OCI-M1 (cell line): ENCODE results near the gene NMBR.
A peak's percentile ranks its signal among the peaks of the same experiment; 100 is the strongest.
"Not testable (repeated sequence)": the region's sequence is repeated elsewhere in the genome, so short reads cannot be mapped to it uniquely, and the experiment has no call there.

Experiments
- DNase-seq: peaks from one replicate; lab custom pipeline; 2025; lab: John Stamatoyannopoulos, UW

Gene NMBR

DNA sequence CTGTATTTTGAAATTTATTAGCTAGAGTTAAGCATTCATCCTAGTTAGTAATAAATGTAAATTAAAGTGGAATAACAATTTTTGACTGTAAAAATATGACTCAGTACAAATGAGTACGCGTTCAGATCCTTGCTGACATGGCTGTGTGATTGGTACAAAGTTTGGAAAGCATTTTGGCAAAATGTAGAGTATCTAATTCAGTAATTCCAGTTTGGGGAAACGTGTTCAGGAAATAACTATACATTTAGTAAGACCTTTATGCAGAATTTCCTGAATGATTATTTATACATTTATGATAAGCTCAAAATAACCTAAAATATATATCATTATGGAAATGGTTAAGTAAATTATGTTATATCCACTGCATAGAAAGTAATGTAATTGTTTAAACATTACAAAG lies 8.2 kb upstream of the NMBR start:
- DNase-seq = no peak

DNA sequence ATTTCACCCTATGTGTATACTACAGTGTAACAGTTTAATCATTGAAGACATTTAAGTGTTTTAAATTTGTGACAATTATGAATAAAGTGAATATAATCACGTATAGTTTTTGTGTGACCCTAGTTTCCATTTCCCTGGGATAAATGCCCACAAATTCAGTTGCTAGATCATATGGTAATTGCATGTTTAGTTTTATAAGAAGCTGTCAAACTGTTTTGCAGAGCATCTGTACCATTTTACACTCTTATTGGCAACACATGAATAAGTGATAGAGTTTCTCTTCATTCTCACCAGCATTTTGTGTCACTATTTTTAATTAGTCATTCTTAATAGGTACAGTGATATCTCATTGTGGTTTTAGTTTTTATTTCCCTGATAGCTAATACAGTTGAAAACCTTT lies 7.4 kb upstream of the NMBR start:
- no peak for DNase-seq

DNA sequence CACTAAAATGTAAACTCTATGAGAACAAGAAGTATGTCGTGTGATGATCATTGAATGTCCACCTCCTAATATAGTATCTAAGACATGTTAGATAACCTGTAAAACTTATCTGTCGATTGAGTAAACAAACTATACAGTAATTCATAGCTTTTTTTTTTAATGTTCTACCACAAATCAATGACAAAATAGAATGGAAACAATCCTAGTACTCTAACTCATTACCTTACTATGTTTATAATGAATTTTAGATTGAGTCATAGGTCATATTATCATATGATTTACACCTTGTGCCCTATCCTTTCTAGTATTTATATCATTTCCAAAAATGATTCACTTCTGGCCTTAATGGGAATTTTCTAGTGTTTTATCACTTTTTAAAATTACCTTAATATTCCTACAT lies 6.3 kb upstream of the NMBR start:
- DNase-seq = no peak

DNA sequence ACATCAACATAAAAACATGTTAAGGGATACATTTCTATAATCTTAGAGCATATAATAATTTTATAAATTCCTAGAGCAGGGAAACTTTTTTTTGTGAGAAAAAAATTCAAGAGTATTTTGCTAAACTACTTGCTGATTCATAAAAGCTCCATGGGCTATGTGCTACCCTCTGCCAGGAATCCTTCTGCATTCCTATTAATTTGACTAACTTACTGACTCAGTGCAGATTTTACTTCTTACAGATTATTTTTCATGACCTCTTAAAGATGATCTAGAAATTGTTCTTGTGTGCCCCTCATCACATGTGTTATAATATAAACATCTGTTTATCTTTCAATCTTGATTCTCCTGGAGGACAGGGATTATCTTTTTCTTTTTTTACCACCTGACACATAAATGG lies 5.8 kb upstream of the NMBR start:
- DNase-seq = no peak

DNA sequence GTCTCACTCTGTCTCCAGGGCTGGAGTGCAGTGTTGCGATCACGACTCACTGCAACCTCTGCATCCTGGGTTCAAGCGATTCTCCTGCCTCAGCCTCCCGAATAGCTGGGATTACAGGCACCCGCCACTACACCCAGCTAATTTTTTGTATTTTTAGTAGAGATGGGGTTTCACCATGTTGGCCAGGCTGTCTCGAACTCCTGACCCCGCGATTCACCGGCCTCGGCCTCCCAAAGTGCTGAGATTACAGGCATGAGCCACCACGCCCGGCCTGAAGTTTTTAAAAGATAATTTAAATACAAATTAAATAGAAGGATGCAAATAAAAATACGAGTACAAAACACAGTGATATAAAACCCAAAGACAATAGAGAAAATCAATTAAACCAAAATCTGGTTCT lies 5.4 kb downstream of the NMBR start:
- DNase-seq = not testable (repeated sequence)

DNA sequence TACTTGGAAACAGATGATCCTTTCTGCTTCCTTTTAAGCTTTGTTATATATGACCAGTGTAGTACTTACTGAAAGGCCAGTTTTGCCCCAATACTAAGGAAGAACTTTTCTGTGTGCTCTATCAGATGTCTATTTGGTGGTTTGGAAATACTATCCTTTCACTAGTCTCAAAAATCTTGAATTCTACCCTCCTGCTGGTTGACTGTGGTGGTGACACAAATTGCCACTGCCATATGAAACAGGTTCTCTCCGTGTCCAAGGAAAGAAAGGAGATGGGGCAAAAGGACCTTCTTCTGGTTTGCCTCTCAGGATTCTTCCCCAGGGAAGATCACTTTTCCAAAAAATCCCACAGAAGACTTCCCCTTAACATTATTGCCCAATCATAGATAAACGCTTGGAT lies 8.0 kb downstream of the NMBR start:
- no peak for DNase-seq

DNA sequence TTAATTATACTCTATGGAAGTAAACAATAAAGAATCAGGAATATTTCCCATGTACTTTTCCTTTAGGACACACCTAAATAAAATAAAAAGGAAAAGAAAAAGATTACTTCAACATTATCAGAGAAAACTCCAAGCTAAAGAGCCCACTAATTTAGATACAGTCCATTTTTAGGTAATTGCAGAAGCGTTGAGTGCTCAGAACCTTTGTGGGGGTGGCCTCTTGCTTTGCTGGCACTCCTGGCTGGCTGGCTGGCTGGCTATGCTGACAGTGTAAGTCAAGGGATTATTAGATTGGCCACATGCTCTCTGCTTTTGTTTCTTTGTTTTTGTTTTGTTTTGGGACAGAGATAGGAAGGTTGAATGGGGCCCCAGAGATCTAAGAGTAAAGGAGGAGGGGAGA lies 14.3 kb downstream of the NMBR start, which contains the start of gene GJE1:
TSS of gene GJE1 (plus strand) at position 301 of the 400 bp plus-strand sequence. CDS start 234 bp downstream, outside the sequence.
- no peak for DNase-seq

DNA sequence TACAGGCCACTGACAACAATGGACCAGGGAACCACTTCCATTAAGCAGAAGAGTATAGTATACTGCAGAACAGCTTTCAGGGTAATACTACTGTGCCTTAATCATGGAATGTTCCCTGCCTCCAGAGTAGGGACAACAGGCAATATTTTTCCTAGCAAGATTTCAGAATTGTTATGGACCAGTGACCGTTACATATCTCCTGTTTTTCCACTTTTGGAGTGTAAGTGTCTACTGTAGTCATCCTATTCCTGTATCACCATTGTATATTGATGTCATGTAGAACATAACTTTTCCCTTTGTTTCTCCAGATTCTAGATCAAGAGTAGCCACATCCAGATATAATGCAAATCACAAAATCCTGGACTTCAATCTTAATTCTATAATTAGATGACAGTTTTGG lies 16.1 kb downstream of the NMBR start:
- DNase-seq = no peak

DNA sequence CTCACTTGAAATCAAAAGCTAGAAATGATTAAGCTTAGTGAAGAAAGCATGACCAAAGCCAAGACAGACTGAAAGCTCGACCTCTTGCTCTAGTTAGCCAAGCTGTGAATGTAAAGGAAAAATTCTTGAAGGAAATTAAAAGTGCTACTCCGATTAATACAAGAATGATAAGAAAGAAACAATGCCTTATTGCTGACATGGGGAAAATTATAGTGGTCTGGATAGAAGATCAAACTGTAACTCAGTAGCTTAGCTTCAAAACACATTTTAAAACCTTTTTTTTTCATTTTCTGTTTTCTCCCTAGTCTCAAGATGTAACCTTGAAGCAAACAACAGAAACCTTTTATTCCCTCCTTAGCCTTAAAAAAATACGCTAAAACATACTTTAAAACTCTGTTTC lies 25.6 kb downstream of the NMBR start:
- DNase-seq = no peak

DNA sequence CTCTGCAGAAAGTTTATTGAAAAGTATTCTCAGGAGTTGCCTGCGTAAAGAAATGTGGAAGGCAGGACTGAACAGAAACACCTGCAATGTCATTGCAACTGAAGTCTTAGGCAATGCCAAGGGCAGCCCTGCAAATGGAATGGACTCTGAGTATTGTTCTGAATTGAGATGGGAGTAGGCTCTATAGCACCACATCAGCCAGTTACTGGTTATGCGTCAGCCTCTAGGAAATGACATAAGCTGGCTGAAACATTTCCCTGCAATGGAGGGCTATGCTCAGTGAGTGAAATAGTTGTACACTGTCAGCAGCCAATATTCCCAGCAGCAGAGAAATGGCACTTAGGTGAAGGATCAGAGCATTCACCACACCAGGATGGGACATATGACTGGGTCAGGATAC lies 28.0 kb downstream of the NMBR start:
- no peak for DNase-seq

DNA sequence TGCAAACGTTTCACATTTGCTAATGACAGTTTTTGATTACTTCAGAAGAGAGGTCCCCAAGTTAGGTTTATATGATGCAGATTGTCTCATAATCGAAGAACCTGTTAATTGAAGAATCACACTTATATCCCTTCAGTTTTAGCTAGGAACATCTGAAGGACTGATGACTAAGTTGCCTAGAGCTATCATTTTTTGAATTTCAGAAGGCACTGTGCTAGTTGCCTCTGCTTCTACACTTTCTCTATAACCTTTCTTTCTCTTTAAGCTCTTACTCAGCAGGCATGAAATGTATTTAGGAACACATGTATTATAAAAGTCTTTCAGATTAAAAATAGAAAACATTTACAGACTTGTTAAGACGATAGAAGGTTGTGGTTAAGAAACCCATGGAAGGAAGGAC lies 28.6 kb downstream of the NMBR start:
- DNase-seq = no peak

DNA sequence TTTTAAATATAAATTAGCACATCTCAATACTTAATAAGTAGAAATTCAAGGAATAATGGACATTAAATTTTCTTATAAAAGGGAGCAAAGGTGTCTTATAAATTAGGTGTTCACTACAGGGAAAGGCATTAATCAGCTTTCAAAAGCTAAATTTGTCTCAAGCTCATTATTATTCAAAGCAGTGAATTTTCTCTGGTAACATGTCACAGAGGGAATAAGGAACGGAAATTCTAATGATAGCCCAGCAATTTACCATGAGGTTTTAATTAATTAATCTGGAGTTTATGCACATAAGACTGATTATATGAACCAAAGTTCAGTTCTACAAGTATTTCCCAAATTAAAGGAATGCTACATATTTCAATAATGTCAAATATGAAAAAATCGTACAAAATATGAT lies 29.6 kb downstream of the NMBR start:
- no peak for DNase-seq

DNA sequence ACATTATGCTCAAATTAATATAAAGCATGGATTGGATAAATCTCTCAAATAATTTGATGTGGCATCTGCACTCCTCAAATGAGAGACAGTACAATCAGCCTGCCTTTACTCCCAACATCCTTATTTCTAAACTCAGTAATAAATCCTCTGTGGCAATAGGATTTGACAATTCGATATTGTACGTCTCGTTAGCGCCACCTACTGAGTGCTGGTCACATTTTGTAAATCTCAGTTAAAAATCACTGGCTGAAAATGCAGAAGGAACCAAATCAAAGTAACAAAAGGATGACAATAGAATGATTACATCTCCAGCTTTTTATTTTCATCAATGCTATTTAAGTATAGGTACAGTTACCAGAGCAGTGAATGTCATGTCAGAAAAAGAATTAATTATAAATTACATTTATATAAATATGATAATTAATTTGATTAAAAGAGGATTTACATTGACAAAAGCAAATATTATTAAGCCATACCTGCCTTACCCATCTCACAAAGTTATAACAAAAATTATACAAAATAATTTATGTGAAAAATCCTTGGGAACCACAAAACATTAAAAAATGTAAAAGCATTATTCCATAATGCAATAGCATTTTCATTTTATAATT lies 34.4 kb downstream of the NMBR start:
- peak; percentile 93 for DNase-seq

DNA sequence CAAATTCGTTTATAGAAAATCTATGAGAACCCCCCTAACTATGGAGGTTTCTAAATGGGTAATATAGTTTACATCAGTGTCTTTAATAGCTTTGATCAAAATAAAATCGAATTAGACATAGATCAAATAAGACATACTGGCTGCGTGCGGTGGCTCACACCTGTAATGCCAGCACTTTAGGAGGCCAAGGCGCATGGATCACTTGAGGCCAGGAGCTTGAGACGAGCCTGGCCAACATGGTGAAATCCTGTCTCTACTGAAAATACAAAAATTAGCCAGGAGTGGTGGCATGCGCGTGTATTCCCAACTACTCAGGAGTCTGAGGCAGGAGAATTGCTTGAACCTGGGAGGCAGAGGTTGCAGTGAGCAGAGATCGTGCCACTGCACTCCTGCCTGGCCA lies 36.1 kb downstream of the NMBR start:
- not testable (repeated sequence) for DNase-seq

DNA sequence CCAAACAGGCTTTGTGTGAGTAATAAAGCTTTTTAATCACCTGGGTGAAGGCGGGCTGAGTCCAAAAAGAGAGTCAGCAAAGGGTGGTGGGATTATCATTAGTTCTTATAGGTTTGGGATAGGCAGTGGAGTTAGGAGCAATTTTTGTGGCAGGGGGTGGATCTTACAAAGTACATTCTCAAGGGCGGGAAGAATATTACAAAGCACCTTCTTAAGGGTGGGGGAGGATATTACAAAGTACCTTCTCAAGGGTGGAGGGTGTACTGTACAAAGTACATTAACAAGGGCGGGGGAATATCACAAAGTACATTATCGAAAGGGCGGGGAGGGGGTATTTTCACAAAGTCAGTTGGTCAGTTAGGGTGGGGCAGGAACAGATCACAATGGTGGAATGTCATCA lies 42.1 kb downstream of the NMBR start:
- not testable (repeated sequence) for DNase-seq

DNA sequence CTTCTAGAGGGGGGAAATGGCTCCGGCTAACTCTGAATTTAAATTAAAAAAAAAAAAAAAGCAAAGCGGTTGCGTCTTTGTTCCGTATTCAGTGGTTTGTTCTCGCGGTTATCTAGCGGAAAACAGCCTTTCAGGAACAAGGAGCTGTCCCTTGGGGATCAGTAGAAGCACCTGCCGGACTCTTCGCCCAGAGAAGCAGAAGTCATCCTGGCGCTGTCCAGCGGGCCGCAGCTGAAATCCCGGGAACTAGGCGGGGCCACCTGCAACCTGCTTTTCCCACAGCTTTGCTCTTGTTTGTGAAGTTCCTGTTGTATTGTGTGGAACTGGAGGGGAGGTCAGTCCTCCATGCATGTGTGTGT lies 58.1 kb downstream of the NMBR start:
- no peak for DNase-seq

DNA sequence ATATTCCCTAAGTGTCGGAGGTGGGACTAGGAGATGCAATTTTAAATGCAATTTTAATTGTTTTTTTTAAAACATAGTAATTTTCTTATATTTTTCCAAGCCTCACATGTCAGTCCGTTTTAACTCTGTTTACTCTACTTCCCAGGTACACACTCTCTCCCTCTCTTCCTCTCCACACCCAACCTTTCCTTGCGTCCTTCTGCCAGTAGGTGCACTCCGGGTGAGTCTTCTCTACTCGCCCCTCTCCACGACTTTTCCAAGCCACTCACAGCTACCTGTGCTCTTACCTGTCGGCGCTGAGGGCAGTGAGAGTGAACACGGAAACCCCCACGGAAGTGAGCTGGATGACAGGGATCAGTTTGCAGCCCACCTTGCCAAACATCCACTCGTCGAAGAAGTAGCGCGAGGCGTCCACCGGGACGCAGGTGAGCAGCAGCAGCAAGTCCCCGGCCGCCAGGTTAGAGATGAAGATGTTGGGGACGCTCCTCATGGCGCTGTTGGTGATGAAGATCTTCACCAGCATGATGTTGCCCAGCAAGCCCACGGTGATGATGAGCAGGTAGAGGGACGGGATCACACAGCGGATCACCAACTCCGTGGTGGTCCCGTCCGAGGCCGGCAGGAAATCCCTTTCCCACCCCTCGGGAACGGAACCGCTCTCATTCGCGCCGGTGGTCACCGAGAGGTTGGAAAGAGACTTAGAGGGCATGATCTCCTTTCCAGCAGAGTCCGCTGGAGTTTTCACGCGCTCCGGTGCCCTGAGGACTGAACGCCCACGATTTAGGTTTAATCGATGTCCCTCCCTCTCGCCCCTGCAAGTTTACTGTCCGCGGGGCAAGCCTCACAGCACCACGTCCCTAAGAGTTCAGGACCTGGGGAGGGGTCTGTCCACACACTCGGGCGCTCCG lies 58.7 kb downstream of the NMBR start:
- DNase-seq = no peak

DNA sequence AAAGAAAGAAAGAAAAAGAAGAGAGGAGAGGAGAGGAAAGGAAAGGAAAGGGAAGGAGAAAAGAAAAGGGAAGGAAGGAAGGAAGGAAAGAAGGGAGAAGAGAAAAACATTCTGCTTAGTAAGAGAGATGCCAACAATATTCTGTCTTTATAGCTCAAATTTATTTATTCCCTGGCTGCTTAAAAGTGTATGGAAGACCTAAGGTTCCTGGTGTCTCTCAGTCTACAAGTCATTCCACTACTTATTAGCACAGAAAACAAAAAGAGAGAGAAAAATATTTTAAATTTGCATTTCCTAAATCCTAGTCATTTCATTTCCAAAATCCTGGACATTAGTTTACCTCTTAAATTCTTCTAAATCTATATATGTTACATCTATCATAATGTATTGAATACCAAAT lies 67.8 kb downstream of the NMBR start:
- no peak for DNase-seq

DNA sequence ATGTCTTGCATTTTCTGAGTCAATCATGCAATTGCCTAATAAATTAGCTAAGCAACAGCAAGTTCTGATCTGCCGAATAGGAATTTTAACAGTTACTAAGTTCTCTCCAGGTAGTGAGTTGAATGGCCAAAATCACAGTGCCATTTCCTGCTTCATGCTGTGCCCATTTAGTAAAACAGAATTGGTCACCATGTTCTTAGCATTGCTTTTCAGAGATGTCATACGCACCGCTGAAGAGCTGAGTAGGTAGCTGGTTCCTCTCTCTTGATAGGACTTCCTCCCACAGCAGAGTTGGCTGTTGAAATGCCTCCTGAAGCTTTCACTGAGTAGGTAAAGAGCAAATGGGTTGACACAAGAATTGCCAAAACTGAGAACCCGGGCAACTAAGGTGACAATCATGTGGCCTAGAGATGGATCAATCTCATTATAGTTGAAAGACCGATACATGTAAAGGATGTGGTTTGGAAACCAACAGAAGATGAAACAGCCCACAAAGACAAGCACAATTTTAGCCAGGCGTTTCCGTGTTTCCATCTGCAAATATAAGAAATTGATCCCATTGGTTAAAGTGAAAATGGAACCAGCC lies 71.3 kb downstream of the NMBR start:
- DNase-seq = no peak

DNA sequence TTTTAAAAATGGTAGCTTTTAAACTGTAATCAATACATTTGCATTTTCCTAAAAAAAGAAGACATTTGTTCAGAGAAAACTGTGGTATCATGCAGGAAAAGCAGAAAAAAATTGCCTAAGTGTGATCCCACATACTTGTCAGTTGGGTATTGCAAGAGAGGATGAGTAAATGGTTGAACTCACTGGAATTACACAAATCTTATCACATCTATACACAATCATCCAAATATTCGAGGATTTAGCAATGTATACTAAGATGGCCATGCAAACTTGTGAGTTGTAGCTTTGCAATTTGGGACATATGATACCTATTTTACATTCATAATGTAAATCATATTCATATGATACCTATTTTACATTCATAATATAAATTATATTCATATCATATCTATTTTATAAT lies 72.4 kb downstream of the NMBR start:
- DNase-seq = no peak

DNA sequence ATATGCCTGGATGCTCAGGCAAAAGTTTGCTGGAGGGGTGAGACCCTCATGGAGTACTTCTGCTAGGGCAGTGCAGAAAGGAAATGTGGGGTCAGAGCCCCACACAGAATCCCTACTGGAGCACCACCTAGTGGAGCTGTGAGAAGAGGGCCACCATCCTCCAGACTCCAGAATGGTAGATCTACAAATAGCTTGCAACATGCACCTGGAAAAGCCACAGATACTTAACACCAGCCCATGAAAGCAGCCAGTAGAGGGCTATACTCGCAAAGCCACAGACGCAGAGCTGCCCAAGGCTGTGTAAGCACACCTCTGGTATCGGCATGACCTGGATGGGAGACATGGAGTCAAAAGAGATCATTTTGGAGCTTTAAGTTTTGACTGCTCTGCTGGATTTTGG lies 74.9 kb downstream of the NMBR start:
- no peak for DNase-seq

DNA sequence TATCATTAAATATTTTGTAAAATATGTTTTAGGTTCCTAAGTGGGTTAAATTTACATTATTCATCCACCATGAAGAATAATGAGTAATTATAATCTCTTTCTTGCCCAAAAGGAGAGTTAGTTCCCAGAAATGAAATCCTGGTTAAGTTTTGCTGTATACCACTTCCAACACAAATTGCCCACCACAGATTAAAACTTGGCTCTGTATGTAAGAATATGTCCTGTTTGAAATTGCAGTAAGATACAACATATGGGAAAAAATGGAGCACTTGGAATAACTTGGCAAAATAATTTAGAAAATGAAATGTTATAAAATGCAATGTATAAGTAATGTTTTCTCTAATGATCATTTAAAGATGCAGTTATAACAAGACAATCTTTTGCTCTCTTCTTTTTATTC lies 78.5 kb downstream of the NMBR start:
- no peak for DNase-seq

DNA sequence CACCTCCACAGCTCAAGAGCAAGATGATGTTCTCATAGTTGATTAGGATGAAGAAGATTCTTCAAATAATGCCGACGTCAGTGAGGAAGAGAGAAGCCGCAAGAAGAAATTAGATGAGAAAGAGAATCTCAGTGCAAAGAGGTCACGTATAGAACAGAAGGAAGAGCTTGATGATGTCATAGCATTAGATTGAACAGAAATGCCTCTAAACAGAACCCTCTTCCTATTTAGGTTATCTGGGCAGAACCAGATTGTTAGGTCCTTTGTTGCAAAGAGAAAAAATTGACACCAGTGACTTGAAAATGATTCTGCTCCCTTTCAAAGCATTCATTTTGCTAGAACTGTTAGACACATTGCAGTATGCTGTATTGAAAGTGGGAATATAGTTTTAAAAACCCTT lies 84.1 kb downstream of the NMBR start:
- DNase-seq = not testable (repeated sequence)
